HTERT RPE-1 (cell line): Measurements from ENCODE around the gene GSC2.

Experiments
- in situ Hi-C: fragments of 300-500 bp; cut with MboI; formaldehyde crosslinking; loops from 4 replicates; pipeline ENCODE4 v1.14.3; 2020; ENCODE audit warnings: low sequenced_read_pairs

The GSC2 gene

GRCh38 chr22:19149991-19150390, at the start of gene GSC2:
GSC2 (minus strand) TSS chr22:19150292; CDS start chr22:19150283, 9 bp downstream.
- in situ Hi-C loops, result no loop called here

GRCh38 chr22:19199479-19199878, 49.4 kb upstream of the GSC2 start:
- in situ Hi-C loops, result no loop called here

- in situ Hi-C loops, result no loop called here
Observed at GRCh38 chr22:19197997-19198865, 48.1 kb upstream of the GSC2 start.

GRCh38 chr22:19196841-19197612, 46.9 kb upstream of the GSC2 start:
- in situ Hi-C loops, result no loop called here

GRCh38 chr22:19195796-19196731, 46.0 kb upstream of the GSC2 start:
- in situ Hi-C loops, result no loop called here

- in situ Hi-C loops, result no loop called here
Observed at GRCh38 chr22:19194766-19195536, 44.9 kb upstream of the GSC2 start.

GRCh38 chr22:19193879-19194278, 43.8 kb upstream of the GSC2 start:
- in situ Hi-C loops, result no loop called here

GRCh38 chr22:19187716-19188563, 37.8 kb upstream of the GSC2 start:
- in situ Hi-C loops, result no loop called here

- in situ Hi-C loops, result no loop called here
Observed at GRCh38 chr22:19184276-19184997, 34.3 kb upstream of the GSC2 start.

GRCh38 chr22:19183216-19183615, 33.1 kb upstream of the GSC2 start:
- in situ Hi-C loops, result no loop called here

GRCh38 chr22:19182472-19183157, 32.5 kb upstream of the GSC2 start:
- in situ Hi-C loops, result no loop called here

- in situ Hi-C loops, result no loop called here
Observed at GRCh38 chr22:19181786-19182471, 31.8 kb upstream of the GSC2 start.

- in situ Hi-C loops, result no loop called here
Observed at GRCh38 chr22:19180740-19181410, 30.8 kb upstream of the GSC2 start.

- in situ Hi-C loops, result no loop called here
Observed at GRCh38 chr22:19180234-19180633, 30.1 kb upstream of the GSC2 start.

- in situ Hi-C loops, result no loop called here
Observed at GRCh38 chr22:19179497-19180048, 29.5 kb upstream of the GSC2 start.

- in situ Hi-C loops, result no loop called here
Observed at GRCh38 chr22:19178657-19179496, 28.8 kb upstream of the GSC2 start, which contains the start of gene SLC25A1. SLC25A1 (minus strand) TSS chr22:19178736; CDS start chr22:19178673, 63 bp downstream.
